Neuron (in vitro differentiated cells): Measurements from ENCODE around the gene SSBP4.

Source experiments
- H2AFZ ChIP-seq: one replicate; pipeline ENCODE4 v1.6.1; 2013; ENCODE audit warnings: low read depth, mild to moderate bottlenecking, inconsistent platforms, low read length, moderate library complexity
- H3K27me3 ChIP-seq: one replicate; pipeline ENCODE4 v1.6.1; 2013; ENCODE audit warnings: low read length; ENCODE audit not compliant: insufficient read depth
- H3K36me3 ChIP-seq: one replicate; pipeline ENCODE4 v1.6.1; 2013; ENCODE audit warnings: low read length; ENCODE audit not compliant: insufficient read depth
- H3K4me1 ChIP-seq: one replicate; pipeline ENCODE4 v1.6.1; 2013; ENCODE audit warnings: low read length; ENCODE audit not compliant: insufficient read depth
- H3K4me3 ChIP-seq: 2 replicates; pipeline ENCODE4 v1.5.1; 2013; ENCODE audit warnings: mild to moderate bottlenecking, low read length, moderate library complexity
- H3K9me3 ChIP-seq: one replicate; pipeline ENCODE4 v1.6.1; 2013; ENCODE audit warnings: low read length

SSBP4 gene

DNA sequence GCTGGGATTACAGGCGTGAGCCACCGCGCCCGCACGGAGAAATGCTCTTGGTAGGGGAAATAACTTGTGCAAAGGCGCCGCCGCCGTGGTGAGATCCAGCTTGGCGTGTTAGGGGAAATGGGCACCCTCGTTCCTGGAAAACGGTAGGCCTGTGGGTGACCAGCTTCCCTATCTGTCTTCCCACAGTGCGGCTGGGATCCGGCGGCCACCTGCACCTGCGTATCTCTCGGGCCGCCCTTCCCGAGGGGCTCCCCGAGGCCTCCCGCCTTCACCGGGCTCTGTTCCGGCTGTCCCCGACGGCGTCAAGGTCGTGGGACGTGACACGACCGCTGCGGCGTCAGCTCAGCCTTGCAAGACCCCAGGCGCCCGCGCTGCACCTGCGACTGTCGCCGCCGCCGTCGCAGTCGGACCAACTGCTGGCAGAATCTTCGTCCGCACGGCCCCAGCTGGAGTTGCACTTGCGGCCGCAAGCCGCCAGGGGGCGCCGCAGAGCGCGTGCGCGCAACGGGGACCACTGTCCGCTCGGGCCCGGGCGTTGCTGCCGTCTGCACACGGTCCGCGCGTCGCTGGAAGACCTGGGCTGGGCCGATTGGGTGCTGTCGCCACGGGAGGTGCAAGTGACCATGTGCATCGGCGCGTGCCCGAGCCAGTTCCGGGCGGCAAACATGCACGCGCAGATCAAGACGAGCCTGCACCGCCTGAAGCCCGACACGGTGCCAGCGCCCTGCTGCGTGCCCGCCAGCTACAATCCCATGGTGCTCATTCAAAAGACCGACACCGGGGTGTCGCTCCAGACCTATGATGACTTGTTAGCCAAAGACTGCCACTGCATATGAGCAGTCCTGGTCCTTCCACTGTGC lies 30.9 kb upstream of the SSBP4 start:
- H3K36me3 ChIP-seq, result no peaks in the 10 kb centered on the region
- H2AFZ ChIP-seq, result no peak overlapping the region
- H3K4me1 ChIP-seq, result peaks cover 6% of the 10 kb centered on the region
- no peaks in the 10 kb centered on the region for H3K27me3 ChIP-seq
- H3K4me3 ChIP-seq, result peak overlapping the region; percentile 18
- no peaks in the 10 kb centered on the region for H3K9me3 ChIP-seq

DNA sequence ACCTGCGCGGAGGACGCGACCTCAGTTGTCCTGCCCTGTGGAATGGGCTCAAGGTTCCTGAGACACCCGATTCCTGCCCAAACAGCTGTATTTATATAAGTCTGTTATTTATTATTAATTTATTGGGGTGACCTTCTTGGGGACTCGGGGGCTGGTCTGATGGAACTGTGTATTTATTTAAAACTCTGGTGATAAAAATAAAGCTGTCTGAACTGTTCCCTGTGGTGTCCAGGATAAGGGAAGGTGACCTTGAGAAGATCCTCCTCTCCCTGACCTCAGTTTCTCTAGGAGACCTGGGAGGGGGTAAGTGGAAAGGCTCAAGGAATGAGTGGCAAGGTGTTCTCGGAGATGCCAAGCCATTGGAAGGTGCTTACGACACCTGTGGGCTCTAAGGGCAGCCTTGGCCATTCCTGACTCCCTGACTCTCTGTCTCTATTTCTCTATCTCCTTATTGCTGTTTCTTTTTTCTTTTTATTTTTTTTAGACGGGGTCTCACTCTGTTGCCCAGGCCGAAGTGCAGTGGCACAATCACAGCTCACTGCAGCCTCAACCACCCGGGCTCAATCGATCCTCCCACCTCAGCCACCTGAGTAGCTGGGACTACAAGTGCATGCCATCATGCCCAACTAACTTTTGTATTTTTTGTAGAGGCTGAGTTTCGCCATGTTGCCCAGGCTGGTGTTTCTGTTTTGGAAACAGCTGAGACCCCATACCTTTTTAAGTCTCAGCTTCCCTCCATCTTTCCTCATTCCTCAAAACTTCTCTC lies 30.1 kb upstream of the SSBP4 start:
- H3K27me3 ChIP-seq, result no peaks in the 10 kb centered on the region
- H3K9me3 ChIP-seq, result no peaks in the 10 kb centered on the region
- H2AFZ ChIP-seq, result no peak overlapping the region
- peaks cover 6% of the 10 kb centered on the region for H3K4me1 ChIP-seq
- no peak overlapping the region for H3K4me3 ChIP-seq
- H3K36me3 ChIP-seq, result no peaks in the 10 kb centered on the region

DNA sequence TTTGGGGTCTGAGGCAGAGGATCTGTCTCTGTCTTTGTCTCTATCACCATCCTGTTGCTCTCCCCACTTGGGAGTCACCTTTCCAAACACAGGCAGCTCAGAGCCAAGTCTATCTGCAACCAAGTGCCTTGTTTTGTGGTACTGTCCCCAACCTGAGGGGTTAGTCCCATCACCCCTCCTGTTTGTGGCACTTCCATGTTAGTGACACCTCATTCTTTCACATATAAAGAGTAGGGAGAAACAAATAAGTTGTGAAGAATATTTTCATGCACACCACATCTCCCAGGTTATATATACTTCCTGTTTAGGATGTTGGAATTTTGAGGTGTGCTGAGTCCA lies 29.5 kb upstream of the SSBP4 start:
- Histone ChIP-seq H3K27me3 (no peaks in the 10 kb centered on the region), H3K4me3 (no peak overlapping the region), H3K36me3 (no peaks in the 10 kb centered on the region), H3K9me3 (no peaks in the 10 kb centered on the region), H3K4me1 (peaks cover 6% of the 10 kb centered on the region), H2AFZ (no peak overlapping the region)

DNA sequence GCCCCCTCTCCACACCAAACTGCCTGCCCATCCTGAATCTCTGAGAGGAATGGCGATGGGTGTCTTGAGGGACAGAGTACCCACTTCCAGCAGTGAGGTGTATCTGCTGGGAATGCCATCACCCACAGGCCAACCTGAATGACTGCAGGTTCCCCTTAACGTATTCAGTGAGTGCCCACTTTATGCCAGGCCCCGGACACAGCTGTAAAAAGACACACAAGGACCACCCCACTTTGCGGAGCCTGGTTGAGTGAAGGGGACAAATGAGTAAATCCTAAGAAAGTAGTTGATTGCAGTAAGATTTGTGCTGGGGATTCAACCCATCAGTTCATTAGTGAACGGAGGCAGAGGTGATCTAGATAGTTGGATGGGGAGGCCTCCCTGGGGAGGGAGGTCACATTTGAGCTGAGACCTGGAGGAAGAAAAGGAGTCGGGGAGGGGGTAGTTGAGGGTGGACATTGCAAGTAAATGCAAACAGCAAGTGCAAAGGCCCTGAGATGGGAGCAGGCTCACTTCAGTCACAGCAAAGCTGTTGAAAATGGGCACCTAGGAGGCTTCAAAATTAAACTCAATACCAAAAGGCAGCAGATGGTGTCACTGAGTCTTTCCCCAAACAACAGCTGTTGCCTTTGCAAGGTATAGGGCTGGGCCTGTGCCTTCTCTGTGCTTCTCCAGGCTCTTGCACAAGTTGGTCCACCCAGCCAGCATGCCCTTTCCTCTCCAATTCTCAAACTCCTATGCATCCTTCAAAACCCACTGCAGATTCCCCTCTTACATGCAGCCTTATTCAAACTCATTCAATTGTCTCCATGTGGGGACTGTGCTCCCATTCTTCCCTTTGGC lies 28.9 kb upstream of the SSBP4 start:
- Histone ChIP-seq H3K27me3 (no peaks in the 10 kb centered on the region), H3K36me3 (no peaks in the 10 kb centered on the region), H3K4me1 (peaks cover 6% of the 10 kb centered on the region), H3K4me3 (no peak overlapping the region), H2AFZ (no peak overlapping the region), H3K9me3 (no peaks in the 10 kb centered on the region)

DNA sequence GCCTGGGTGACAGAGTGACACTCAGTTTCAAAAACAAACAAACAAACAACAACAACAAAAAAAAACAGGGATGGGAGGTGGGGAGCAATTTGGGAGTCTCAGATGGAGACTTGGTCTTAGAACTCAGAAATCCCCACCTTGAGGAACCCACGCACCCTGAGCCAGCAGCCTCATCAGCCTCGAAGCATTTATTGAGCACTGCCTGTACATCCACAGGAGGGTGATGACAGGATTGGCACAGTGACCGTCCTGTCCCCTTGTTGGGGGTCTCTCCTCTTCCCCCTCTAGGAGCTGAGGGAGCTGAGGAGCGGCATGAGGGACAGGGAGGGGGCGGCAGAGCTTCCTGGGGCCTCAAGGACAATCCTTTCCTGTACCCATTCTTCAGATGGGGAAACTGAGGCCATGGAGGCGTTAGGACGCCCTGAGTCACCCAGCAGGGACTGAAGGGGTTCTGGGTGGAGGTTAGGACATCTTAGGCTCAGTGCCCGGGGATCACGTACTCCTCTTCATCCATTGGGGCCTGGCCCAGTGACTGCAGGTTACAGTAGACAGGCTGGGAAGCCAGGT lies 27.6 kb upstream of the SSBP4 start:
- Histone ChIP-seq H3K4me1 (peaks cover 5% of the 10 kb centered on the region), H3K4me3 (no peak overlapping the region), H3K9me3 (no peaks in the 10 kb centered on the region), H3K27me3 (no peaks in the 10 kb centered on the region), H2AFZ (no peak overlapping the region), H3K36me3 (no peaks in the 10 kb centered on the region)

DNA sequence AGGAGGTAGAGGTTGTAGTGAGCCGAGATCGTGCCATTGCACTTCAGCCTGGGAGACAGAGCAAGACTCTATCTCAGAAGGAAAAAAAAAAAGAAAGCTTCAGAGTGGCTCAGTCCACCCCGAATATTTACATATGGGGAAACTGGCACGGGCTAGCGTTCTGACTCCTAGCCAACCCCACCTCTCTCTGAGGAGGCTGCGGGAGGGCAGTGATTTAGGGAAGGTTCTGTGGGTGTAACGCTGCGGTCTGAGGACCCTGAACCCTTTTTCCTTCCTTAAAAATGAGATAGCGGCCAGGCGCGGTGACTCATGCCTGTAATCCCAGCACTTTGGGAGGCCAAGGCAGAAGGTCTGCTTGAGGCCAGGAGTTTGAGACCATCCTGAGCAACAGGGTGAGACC lies 26.8 kb upstream of the SSBP4 start:
- no peaks in the 10 kb centered on the region for H3K27me3 ChIP-seq
- H2AFZ ChIP-seq, result no peak overlapping the region
- H3K36me3 ChIP-seq, result no peaks in the 10 kb centered on the region
- no peak overlapping the region for H3K4me3 ChIP-seq
- H3K9me3 ChIP-seq, result no peaks in the 10 kb centered on the region
- peaks cover 4% of the 10 kb centered on the region for H3K4me1 ChIP-seq

DNA sequence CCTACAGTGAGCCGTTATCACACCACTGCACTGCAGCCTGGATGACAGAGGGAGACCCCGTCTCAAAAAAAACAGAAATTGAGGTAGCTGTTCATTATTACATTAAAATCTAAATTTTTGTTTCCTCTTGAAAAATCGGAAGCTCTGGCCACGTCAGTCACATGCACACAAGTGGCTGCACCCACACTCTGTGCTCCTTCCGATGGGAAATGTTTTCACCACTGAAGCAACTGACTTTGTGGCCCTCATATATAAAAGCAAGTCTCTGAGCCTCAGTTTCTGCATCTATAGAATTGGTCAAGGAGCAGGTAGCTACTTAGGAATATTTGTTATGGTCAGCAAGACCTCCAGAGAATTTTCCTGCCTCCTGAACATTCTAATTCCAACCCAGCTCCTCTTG lies 26.3 kb upstream of the SSBP4 start:
- no peak overlapping the region for H3K4me3 ChIP-seq
- no peaks in the 10 kb centered on the region for H3K36me3 ChIP-seq
- no peaks in the 10 kb centered on the region for H3K9me3 ChIP-seq
- no peaks in the 10 kb centered on the region for H3K27me3 ChIP-seq
- H3K4me1 ChIP-seq, result peaks cover 7% of the 10 kb centered on the region
- no peak overlapping the region for H2AFZ ChIP-seq

DNA sequence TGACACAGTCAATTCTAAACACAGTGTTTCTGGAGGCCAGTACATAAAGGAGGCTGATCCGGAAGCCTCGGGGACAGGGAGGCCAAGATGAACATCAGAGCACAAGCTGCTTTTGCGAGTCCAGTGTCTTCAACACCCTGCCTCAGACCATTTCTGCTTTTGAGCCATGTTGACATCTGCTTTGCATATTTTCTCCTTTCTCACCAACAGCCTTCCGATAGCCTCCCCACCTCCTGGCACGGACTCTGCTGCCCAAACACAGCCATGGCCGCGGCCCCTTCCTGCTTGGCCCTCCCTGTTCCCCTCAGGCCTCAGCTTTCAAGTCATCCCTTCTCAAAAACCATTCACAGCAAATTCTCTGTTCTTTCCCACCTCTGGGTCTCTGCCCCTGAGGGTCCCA lies 25.4 kb upstream of the SSBP4 start:
- Histone ChIP-seq H3K4me1 (peaks cover 7% of the 10 kb centered on the region), H3K9me3 (no peaks in the 10 kb centered on the region), H3K27me3 (peaks cover 3% of the 10 kb centered on the region), H3K36me3 (no peaks in the 10 kb centered on the region), H3K4me3 (no peak overlapping the region), H2AFZ (no peak overlapping the region)

DNA sequence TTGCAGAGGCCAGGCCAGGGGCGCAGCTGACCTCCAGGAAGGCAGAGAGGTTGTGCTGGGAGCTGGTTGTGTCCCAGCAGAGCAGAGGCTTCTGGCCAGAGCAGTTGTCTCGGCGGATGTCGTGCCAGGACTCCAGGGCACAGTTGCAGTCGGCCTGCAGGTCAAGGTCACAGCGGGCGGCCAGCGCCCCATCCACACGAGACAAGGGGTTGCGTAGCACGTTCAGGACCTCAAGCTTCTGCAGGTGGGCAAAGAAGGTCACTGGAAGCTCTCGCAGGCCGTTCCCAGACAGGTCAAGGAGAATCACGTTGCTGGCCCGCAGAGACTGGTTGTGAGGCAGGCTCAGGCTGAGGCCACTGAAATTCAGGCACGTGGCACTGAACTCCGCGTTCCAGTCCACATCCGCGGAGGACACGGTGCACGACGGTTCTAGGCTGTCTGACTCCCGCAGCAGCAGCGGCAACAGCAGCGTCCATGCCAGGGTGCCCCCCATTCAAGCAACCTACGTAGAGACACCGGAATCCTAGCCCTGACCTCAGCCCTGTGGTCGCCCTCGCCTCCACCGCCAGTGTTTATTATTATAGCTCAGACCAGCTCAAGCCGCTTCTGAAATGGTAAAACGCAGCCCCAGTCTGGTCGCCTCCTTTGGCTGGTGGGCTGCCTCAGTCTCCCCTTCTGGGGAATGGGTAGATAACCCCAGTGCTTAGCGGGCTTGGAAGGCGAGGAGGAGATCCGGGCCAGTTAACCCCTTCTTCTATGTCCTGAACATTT lies 22.5 kb upstream of the SSBP4 start:
- Histone ChIP-seq H3K4me3 (no peak overlapping the region), H3K9me3 (no peaks in the 10 kb centered on the region), H3K27me3 (peaks cover 3% of the 10 kb centered on the region), H3K36me3 (no peaks in the 10 kb centered on the region), H2AFZ (no peak overlapping the region), H3K4me1 (peaks cover 7% of the 10 kb centered on the region)

DNA sequence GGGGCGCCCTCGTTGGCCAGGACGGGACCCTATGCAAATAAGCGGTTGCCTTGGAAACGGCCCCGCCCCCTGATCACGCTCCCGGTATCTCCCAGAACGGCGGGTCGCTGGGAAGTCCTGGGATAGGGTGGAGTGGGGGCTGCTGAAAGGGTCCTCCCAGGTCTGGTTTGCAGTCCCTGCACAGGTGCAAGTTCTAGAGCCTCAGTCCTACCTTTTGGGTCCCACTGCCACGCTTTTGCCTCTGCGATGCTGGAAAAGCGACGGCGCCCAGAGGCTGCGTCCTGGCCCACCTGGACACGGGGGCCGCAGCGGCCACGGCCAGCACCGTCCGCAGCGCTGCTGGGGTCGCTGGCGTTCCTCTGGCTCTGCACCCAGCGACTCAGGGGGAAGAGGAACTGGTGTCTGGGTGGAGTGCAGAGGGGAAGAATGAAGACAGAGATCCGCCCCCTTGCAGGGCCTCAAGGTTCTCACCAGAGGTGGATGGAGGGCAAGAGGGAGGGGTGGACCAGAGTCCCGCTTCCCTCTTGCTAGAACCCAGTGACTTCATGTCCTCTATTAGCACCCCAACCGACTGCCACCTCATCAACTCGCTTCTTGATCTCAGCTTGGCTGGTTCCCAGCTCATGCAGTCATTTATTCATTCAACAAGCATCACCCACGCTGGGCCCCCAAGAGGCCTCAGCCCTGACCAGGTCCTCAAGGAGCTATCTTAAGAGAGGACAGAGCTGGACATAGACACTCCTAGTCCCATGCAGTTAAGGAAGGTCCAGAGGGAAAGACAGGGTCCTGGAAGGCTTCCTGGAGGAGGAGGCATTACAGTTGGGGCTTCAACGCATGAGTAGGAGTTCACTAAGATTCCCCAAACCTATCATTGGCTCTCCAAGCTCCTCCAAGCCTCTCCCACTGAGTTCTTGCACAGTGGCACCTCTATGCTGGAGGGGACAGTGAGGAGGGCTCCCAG lies 21.7 kb upstream of the SSBP4 start, which contains the start of gene LRRC25:
Gene LRRC25 (minus strand): TSS at position 381 of the 961 bp plus-strand sequence. CDS start 659 bp downstream, outside the sequence.
- Histone ChIP-seq H3K36me3 (no peaks in the 10 kb centered on the region), H3K4me1 (peaks cover 7% of the 10 kb centered on the region), H3K9me3 (no peaks in the 10 kb centered on the region), H3K4me3 (no peak within 1 kb of the TSS), H3K27me3 (peaks cover 3% of the 10 kb centered on the region), H2AFZ (no peak within 1 kb of the TSS)

DNA sequence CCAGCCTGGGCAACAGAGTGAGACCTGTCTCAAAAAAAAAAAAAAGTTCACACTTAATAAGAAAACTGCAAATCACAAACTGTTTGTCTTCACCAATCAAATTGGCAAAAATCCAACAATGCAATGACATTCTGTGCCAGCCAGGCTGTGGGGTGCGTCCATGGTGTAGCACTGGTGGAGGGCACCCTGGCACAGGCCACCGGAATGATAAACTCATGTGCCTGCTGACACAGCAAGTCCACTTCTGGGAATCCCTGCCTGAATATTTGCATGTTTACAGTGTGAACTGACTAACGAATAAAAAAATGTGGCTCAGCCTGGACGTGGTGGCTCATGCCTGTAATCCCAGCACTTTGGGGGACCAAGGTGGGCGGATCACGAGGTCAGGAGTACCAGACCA lies 20.2 kb upstream of the SSBP4 start:
- no peak overlapping the region for H2AFZ ChIP-seq
- H3K4me3 ChIP-seq, result no peak overlapping the region
- H3K36me3 ChIP-seq, result no peaks in the 10 kb centered on the region
- H3K27me3 ChIP-seq, result peaks cover 3% of the 10 kb centered on the region
- H3K4me1 ChIP-seq, result peaks cover 7% of the 10 kb centered on the region
- H3K9me3 ChIP-seq, result no peaks in the 10 kb centered on the region
